NB4 (cell line): ENCODE results near the gene BAZ1A.

Experiments
- DNase-seq: peaks from one replicate; pipeline ENCODE4 v3.0.0; 2010; ENCODE audit warnings: low read depth
- H3K4me3 ChIP-seq: one replicate; pipeline ENCODE4 v1.5.1; 2011; ENCODE audit warnings: mild to moderate bottlenecking, low read depth, low read length, moderate library complexity
- CTCF ChIP-seq: IDR thresholded peaks from one replicate; pipeline ENCODE4 v1.5.1; 2012; ENCODE audit warnings: low read depth, low read length
- MAX ChIP-seq: IDR thresholded peaks from 2 replicates; pipeline ENCODE4 v1.6.1; 2011; ENCODE audit warnings: low read depth, low read length
- MYC ChIP-seq: IDR thresholded peaks from 2 replicates; pipeline ENCODE4 v1.6.1; 2011; ENCODE audit warnings: low read depth, low read length
- POLR2A ChIP-seq: IDR thresholded peaks from 2 replicates; pipeline ENCODE4 v1.6.1; 2011; ENCODE audit warnings: mild to moderate bottlenecking; ENCODE audit not compliant: insufficient read length; ENCODE audit errors: extremely low read depth

BAZ1A gene

GRCh38 chr14:34874386-34875030, 652 bp downstream of the BAZ1A start:
- H3K4me3 ChIP-seq = peak overlapping the region; percentile 69
- TF ChIP-seq MAX (no peak), MYC (peak; percentile 31; the same call in 1 of the 2 replicates)

GRCh38 chr14:34873589-34874385, 1.4 kb downstream of the BAZ1A start:
- DNase-seq = peak; percentile 98
- TF ChIP-seq POLR2A = peak; percentile 59
- TF ChIP-seq MAX = no peak
- H3K4me3 ChIP-seq = peak overlapping the region; percentile 85

More at GRCh38 chr14:34874386-34875030, 652 bp downstream of the BAZ1A start:
- DNase-seq = peak; percentile 74

GRCh38 chr14:34872822-34873588, 2.2 kb downstream of the BAZ1A start:
- peak overlapping the region; percentile 85 for H3K4me3 ChIP-seq
- peak; percentile 95 for TF ChIP-seq MAX
- TF ChIP-seq MYC = peak; percentile 98
- TF ChIP-seq CTCF = no peak
- no peak for DNase-seq

GRCh38 chr14:34867199-34867598, 8.0 kb downstream of the BAZ1A start:
- no peak for TF ChIP-seq CTCF
- TF ChIP-seq MAX = no peak
- no peak for DNase-seq
- no peak overlapping the region for H3K4me3 ChIP-seq

GRCh38 chr14:34865889-34866574, 9.1 kb downstream of the BAZ1A start:
- H3K4me3 ChIP-seq = no peak overlapping the region
- DNase-seq = no peak
- TF ChIP-seq CTCF = no peak
- no peak for TF ChIP-seq POLR2A

GRCh38 chr14:34863844-34864243, 11.3 kb downstream of the BAZ1A start:
- H3K4me3 ChIP-seq = no peak overlapping the region
- no peak for DNase-seq
- TF ChIP-seq MAX (no peak), CTCF (no peak), POLR2A (no peak), MYC (no peak)
